Left ventricle myocardium inferior (tissue), 1 donor: ENCODE measurements around the gene LRRC47. TPM values are rescaled to one million over a fixed set of nuclear protein-coding genes. Genes with fewer than 3 reads are reported as not detected.

Experiments
- DNase-seq: peaks from one replicate; pipeline ENCODE4 v3.0.0-alpha.2; 2020
- H3K27ac ChIP-seq: fragments of 200-600 bp; replicated peaks from 2 replicates; pipeline ENCODE4 v1.8.0; 2021
- H3K27me3 ChIP-seq: fragments of 200-600 bp; 2 replicates; pipeline ENCODE4 v1.8.0; 2021; ENCODE audit warnings: low read depth
- H3K36me3 ChIP-seq: fragments of 200-600 bp; 2 replicates; pipeline ENCODE4 v1.8.0; 2021
- H3K4me1 ChIP-seq: fragments of 200-600 bp; 2 replicates; pipeline ENCODE4 v1.8.0; 2021
- H3K4me3 ChIP-seq: fragments of 200-600 bp; 2 replicates; pipeline ENCODE4 v1.8.0; 2021; ENCODE audit warnings: mild to moderate bottlenecking, moderate library complexity
- H3K9me3 ChIP-seq: fragments of 200-600 bp; replicated peaks from 2 replicates; pipeline ENCODE4 v1.8.0; 2021
- intact Hi-C: fragments of 100-400 bp; cut with micrococcal nuclease; formaldehyde crosslinking; loops from one replicate; pipeline ENCODE4 v1.11.0; 2022
- total RNA-seq: library from RNA; stranded (reverse); fragmentation: NEBNext Ultra II Directional; extraction: Animal tissue kit (Norgen Biotek cat#: 25700); gene quantifications from one replicate; pipeline ENCODE4 v1.2.1, GENCODE V29; 2021
- TF ChIP-seq, protein P1 (sequence below): fragments of 200-600 bp; IDR thresholded peaks from 2 replicates; pipeline ENCODE4 v1.8.0; 2021; ENCODE audit warnings: antibody characterized with exemption, mild to moderate bottlenecking, borderline replicate concordance
- donor health status: DM: no; HTN: yes; CAD: no; lungs with severe emphysema.

The LRRC47 gene
- total RNA-seq, 1 donor from 2014 or later, result 58.2 TPM

DNA sequence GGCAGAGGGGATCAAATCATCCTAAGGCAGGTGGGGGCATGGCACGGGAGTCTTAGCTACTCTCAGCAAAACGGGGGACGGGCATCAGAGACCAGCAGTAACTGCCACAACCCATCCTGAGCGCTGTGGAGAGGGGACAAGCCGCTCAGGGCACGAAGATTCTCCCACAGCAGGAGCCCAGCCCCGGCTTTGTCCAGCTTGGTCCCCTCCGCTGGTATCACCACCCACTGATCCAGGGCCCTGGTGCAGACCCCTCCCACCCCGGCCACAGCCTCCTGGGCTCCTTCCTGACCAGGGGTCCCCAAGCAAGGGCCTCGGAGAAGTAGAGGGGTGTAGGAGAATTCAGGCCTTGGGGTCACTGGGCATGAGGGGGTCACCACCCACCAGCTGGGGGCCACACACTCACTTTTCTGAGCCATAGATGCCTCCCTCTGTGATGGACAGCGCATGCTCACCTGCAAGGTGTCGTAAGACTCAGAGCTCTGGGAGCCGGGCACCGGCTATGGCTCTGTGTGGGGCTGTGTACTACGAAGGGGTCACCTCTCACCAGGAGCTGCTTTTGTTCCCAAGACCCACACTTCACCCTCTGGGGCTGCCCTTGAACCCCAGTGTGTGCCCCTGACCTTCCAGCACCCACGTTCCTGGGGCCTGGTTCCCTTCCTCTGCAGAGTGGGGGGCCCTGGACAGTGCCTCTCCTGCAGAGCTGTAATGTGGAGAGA is 26.1 kb downstream of the LRRC47 start:
- H3K27me3 ChIP-seq, result peaks cover 32% of the 10 kb centered on the region
- TF ChIP-seq, protein P1, sequence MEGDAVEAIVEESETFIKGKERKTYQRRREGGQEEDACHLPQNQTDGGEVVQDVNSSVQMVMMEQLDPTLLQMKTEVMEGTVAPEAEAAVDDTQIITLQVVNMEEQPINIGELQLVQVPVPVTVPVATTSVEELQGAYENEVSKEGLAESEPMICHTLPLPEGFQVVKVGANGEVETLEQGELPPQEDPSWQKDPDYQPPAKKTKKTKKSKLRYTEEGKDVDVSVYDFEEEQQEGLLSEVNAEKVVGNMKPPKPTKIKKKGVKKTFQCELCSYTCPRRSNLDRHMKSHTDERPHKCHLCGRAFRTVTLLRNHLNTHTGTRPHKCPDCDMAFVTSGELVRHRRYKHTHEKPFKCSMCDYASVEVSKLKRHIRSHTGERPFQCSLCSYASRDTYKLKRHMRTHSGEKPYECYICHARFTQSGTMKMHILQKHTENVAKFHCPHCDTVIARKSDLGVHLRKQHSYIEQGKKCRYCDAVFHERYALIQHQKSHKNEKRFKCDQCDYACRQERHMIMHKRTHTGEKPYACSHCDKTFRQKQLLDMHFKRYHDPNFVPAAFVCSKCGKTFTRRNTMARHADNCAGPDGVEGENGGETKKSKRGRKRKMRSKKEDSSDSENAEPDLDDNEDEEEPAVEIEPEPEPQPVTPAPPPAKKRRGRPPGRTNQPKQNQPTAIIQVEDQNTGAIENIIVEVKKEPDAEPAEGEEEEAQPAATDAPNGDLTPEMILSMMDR, result no peak
- peaks cover 41% of the 10 kb centered on the region for H3K4me1 ChIP-seq
- H3K4me3 ChIP-seq, result no peak overlapping the region
- H3K36me3 ChIP-seq, result no peaks in the 10 kb centered on the region
- H3K27ac ChIP-seq, result no peak overlapping the region
- intact Hi-C loops, result no loop called here
- H3K9me3 ChIP-seq, result no peaks in the 10 kb centered on the region
- DNase-seq, result no peak

DNA sequence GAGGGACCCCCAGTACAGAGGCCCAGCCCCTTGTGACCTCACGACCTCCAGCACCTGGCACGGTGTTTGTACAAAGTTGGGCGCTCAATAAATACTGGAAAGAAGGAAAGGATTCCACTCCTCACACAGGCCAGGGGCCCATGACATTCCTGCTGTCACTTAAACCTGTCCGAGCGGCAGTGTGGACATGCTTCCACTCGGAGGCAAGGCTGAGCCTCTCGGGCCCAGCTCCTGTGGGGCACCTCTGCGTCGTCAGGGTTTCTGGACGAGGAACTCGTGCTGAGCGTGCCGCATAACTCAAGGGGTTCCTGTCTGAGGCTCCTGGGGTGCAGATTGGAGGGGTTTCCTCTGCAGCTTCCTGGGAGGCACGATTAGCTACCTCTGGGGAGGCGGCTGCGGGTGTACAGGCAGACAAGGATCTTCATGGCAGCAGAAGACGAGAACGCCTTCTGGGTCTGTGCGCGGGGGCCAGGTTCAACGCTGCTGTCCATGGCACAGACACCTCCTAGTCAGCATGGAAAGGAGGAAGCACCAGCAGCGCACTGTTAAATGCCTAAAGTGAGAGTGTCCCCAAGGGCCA is 27.4 kb downstream of the LRRC47 start:
- peaks cover 28% of the 10 kb centered on the region for H3K4me1 ChIP-seq
- H3K9me3 ChIP-seq, result no peaks in the 10 kb centered on the region
- intact Hi-C loops, result no loop called here
- no peaks in the 10 kb centered on the region for H3K36me3 ChIP-seq
- no peak overlapping the region for H3K4me3 ChIP-seq
- no peak overlapping the region for H3K27ac ChIP-seq
- no peak for DNase-seq
- peaks cover 38% of the 10 kb centered on the region for H3K27me3 ChIP-seq
- TF ChIP-seq, protein P1, result no peak

DNA sequence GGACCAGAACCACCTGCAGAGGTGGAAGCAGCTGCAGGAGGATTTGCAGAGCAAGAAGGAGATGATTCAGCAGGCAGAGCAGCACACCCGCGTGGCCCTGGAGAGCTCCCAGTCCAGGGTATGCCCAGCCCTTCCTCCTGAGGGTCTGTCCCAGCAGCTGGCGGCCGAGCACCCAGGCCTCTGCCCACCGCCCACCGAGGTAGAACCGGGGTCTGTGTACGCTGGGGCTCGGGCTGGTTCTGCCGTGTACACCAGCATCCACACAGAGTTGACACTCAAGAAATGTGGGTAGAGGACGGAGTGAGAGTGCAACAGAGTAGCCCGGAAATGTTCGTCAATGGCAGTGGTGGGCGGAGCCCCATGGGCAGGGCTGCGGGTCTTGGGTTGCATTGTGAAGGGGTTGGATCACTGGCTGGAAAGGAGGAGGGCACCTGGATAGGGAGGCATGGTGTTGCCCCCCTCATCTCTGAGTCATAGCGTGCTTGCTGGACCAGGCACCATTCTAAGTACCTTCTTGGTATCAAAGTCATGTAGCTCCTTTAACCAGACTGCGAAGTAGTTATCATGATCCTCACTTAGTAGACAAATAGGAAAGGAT is 28.9 kb downstream of the LRRC47 start:
- no peaks in the 10 kb centered on the region for H3K9me3 ChIP-seq
- peaks cover 15% of the 10 kb centered on the region for H3K4me1 ChIP-seq
- no peak for DNase-seq
- H3K27me3 ChIP-seq, result peaks cover 46% of the 10 kb centered on the region
- H3K36me3 ChIP-seq, result no peaks in the 10 kb centered on the region
- TF ChIP-seq, protein P1, result no peak
- intact Hi-C loops, result no loop called here
- no peak overlapping the region for H3K4me3 ChIP-seq
- H3K27ac ChIP-seq, result no peak overlapping the region

DNA sequence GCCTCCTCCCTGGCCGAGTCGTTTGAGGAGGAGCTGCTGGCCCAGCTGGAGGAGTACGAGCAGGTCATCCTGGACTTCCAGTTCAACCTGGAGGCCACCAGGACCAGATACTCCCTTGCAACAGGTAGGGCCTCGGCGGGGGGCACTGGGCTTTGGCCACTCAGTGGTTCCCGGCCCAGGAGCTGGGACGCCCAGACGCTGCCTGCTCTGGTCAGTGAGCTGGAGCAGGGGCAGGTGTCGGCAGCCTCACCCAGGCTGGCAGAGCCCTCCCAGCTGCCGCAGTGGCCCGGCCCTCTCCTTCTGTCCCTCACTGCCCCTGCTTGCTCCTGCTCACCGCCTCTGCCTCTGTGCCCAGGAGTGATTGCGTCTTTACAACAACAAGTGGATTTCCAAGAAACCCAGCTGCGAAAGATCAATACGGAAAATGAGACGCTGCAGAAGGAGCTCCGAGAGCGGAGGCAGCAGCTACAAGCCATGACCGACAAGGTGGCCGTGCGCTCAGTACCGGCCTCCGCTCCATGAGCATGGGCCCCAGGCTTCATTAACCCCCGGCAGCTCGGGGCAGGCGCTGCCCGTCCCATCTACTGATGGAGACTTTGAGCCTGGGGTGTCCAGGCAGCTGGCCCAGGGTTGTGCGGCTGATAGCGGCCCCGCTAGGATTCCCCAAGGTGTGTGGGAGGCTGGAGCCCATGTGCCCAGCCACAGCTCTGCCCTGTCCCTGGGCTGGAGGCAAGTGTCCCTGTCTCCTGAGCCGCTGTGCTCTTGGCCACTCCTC is 32.8 kb downstream of the LRRC47 start:
- H3K9me3 ChIP-seq, result peaks cover 8% of the 10 kb centered on the region
- intact Hi-C loops, result no loop called here
- TF ChIP-seq, protein P1, result no peak
- peaks cover 75% of the 10 kb centered on the region for H3K27me3 ChIP-seq
- no peaks in the 10 kb centered on the region for H3K36me3 ChIP-seq
- no peak overlapping the region for H3K4me3 ChIP-seq
- DNase-seq, result no peak
- no peaks in the 10 kb centered on the region for H3K4me1 ChIP-seq
- no peak overlapping the region for H3K27ac ChIP-seq

DNA sequence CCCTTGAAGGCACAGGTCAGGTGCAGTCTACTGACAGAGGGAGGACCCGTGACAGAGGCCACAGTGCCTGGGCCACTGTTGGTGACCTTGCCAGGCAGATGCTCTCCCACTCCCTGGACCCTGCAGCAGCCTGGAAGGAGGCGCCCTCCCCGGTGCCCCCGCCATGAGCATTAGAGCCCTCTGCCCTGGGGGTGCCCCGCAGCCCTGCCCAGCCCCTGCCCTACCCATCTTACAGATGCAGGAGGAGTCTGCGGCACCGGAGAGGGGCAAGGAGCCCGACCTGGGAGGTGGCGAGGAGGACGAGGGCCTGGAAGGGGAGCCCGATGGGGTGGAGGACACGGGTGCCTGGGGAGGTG is 33.4 kb downstream of the LRRC47 start:
- Histone ChIP-seq H3K27me3 (peaks cover 81% of the 10 kb centered on the region), H3K4me3 (no peak overlapping the region), H3K27ac (no peak overlapping the region), H3K4me1 (no peaks in the 10 kb centered on the region), H3K9me3 (peaks cover 8% of the 10 kb centered on the region), H3K36me3 (no peaks in the 10 kb centered on the region)
- intact Hi-C loops, result no loop called here
- TF ChIP-seq, protein P1, result no peak
- DNase-seq, result no peak
